A549 (cell line): Measurements from ENCODE around the gene PRUNE2. TPM values are rescaled to one million over a fixed set of nuclear protein-coding genes. Genes with fewer than 3 reads are reported as not detected.

Experiments
- ATAC-seq, 2 experiments: fragments of 200-7000 bp in 1 of 2; fragments of >200 bp in 1 of 2; cut with Nextera tagmentation in 1 of 2; cut with Tn5 transposase in 1 of 2; 3 replicates each; pipeline versions ENCODE4 v1.8.0 to v1.9.1; 2018 to 2020; ENCODE audit warnings: mild to moderate bottlenecking in 1 of 2, moderate library complexity in 1 of 2
- CTCF ChIA-PET: fragments of 300-600 bp; sonication (Branson Sonifier 250); formaldehyde crosslinking; extraction: SDS; loops from one replicate; lab custom pipeline; 2021; ENCODE audit warnings: antibody characterized with exemption, inconsistent platforms; lab: Yijun Ruan, JAX
- POLR2A ChIA-PET: fragments of 350-600 bp; formaldehyde crosslinking; extraction: SDS; loops from one replicate; lab custom pipeline; 2021; ENCODE audit warnings: antibody characterized with exemption, inconsistent platforms; lab: Yijun Ruan, JAX
- DNase-seq, 2 experiments: peaks; one replicate each; pipeline versions ENCODE4 v3.0.0 to v3.0.0-alpha.2; 2011 to 2016; ENCODE audit warnings: low read depth in 1 of 2, low spot score in 1 of 2
- FAIRE-seq: peaks from 2 replicates; lab custom pipeline; 2011; peaks lifted over from hg19 to GRCh38; lab: Jason Lieb, UNC
- H3K27ac ChIP-seq, 2 experiments: fragments of >200 bp; sonication (Bioruptor Twin); formaldehyde crosslinking; 3 replicates each; pipeline ENCODE4 v1.5.1; 2016 to 2017
- H3K4me1 ChIP-seq: fragments of >200 bp; sonication (Bioruptor Twin); formaldehyde crosslinking; 3 replicates; pipeline ENCODE4 v1.6.1; 2016
- H3K4me2 ChIP-seq: fragments of >200 bp; sonication (Bioruptor Twin); formaldehyde crosslinking; 3 replicates; pipeline ENCODE4 v1.6.1; 2016
- H3K4me3 ChIP-seq: fragments of >200 bp; sonication (Bioruptor Twin); formaldehyde crosslinking; 3 replicates; pipeline ENCODE4 v1.5.1; 2016
- H3K9me3 ChIP-seq: fragments of >200 bp; sonication (Bioruptor Twin); formaldehyde crosslinking; 3 replicates; pipeline ENCODE4 v1.6.1; 2016
- CTCF ChIP-seq: fragments of >200 bp; sonication (Bioruptor Twin); formaldehyde crosslinking; IDR thresholded peaks from 3 replicates; pipeline ENCODE4 v1.5.1; 2016
- ELK1 ChIP-seq: fragments of 150-350 bp; IDR thresholded peaks from 2 replicates; pipeline ENCODE4 v1.6.1; 2014; ENCODE audit warnings: low read depth, mild to moderate bottlenecking, low read length
- EP300 ChIP-seq, 2 experiments: fragments of >200 bp; sonication (Bioruptor Twin); formaldehyde crosslinking; IDR thresholded peaks; 2 replicates in 1 of 2; 3 replicates in 1 of 2; pipeline ENCODE4 v1.6.1; 2016 to 2017
- JUN ChIP-seq, 2 experiments: fragments of >200 bp; sonication (Bioruptor Twin); formaldehyde crosslinking; IDR thresholded peaks; 2 replicates in 1 of 2; 3 replicates in 1 of 2; pipeline ENCODE4 v1.6.1; 2016 to 2017
- KDM5A ChIP-seq: fragments of 200-600 bp; sonication (generic); IDR thresholded peaks from 2 replicates; pipeline ENCODE4 v1.6.1; 2016; ENCODE audit warnings: antibody characterized with exemption, mild to moderate bottlenecking
- MAFK ChIP-seq: fragments of 450-650 bp; IDR thresholded peaks from 2 replicates; pipeline ENCODE4 v1.6.1; 2014; ENCODE audit not compliant: partially characterized antibody
- REST ChIP-seq: fragments of 200-600 bp; sonication (generic); IDR thresholded peaks from 2 replicates; pipeline ENCODE4 v1.6.1; 2016; ENCODE audit warnings: antibody characterized with exemption, mild to moderate bottlenecking, moderate library complexity
- WGBS: methylation state at CpG from one replicate; pipeline ENCODE4 v1.1.6; 2017; ENCODE audit errors: missing lambda C conversion rate; 5-methylcytosine and 5-hydroxymethylcytosine counted together
- polyA plus RNA-seq, 4 experiments: library from polyadenylated mRNA; depleted of rRNA in 3 of 4; stranded (reverse); fragments of >200 nt; fragmentation: RNase III in 1 of 4; extraction: RNeasy Plus Mini Kit Qiagen cat#74134 plus additional on column Dnase treatment in 1 of 4; gene quantifications; 2 replicates in 3 of 4; 3 replicates in 1 of 4; pipeline ENCODE4 v1.2.3, GENCODE V29; 2011 to 2017

The PRUNE2 gene
- polyA plus RNA-seq, 2 of the 4 experiments (the other 2 are of a cell fraction) = 0.04 TPM; not detected in 1

- Histone ChIP-seq H3K4me2 (no peak overlapping the region), H3K27ac (no peak overlapping the region), H3K9me3 (no peaks in the 10 kb centered on the region), H3K4me3 (no peak overlapping the region), H3K4me1 (no peaks in the 10 kb centered on the region)
- FAIRE-seq (no peak), ATAC-seq (no peak), DNase-seq (no peak)
- ChIA-PET POLR2A (no interaction called here), CTCF (no interaction called here)
- WGBS = 15% methylated on average over 5 of the region's 5 CpGs
- TF ChIP-seq CTCF (no peak), ELK1 (no peak), KDM5A (no peak), EP300 (IDR thresholded peaks at IDR 0.05) (no peak)
Measured at GRCh38 chr9:76610011-76610352, 295.9 kb downstream of the PRUNE2 start.

- Histone ChIP-seq H3K4me2 (no peak overlapping the region), H3K9me3 (no peaks in the 10 kb centered on the region), H3K27ac (no peak overlapping the region), H3K4me1 (no peaks in the 10 kb centered on the region), H3K4me3 (no peak overlapping the region)
- WGBS = 36% methylated on average over 6 of the region's 6 CpGs
- POLR2A ChIA-PET = no interaction called here
- DNase-seq = no peak
- TF ChIP-seq JUN (IDR thresholded peaks at IDR 0.05) (no peak), CTCF (no peak)
- no peak for FAIRE-seq
- ATAC-seq = no peak
- CTCF ChIA-PET = interaction anchor here (0.9 kb wide), 1 partner anchor 12 kb away, joined by 3 read pairs; no protein-coding TSS in a partner anchor
Measured at GRCh38 chr9:76609285-76610010, 296.5 kb downstream of the PRUNE2 start.

GRCh38 chr9:76608575-76609273 is 297.2 kb downstream of the PRUNE2 start:
- CTCF ChIA-PET = interaction anchor here (0.9 kb wide), 1 partner anchor 13 kb away, joined by 3 read pairs; no protein-coding TSS in a partner anchor
- WGBS = 37% methylated on average over 4 of the region's 4 CpGs
- POLR2A ChIA-PET = no interaction called here
- Histone ChIP-seq H3K4me3 (no peak overlapping the region), H3K9me3 (no peaks in the 10 kb centered on the region), H3K4me1 (no peaks in the 10 kb centered on the region), H3K27ac (no peak overlapping the region), H3K4me2 (no peak overlapping the region)
- FAIRE-seq (no peak), DNase-seq (no peak), ATAC-seq (no peak)
- TF ChIP-seq MAFK (peak; percentile 42), REST (no peak)
